Measurements from ENCODE around the gene TMC7. TPM values are rescaled to one million over a fixed set of nuclear protein-coding genes. Genes with fewer than 3 reads are reported as not detected.
A peak's percentile ranks its signal among the peaks of the same experiment; 100 is the strongest.
"Not testable (repeated sequence)": the region's sequence is repeated elsewhere in the genome, so short reads cannot be mapped to it uniquely, and the experiment has no call there.

TMC7 gene
- total RNA-seq, 1 donor from 2014 or later: 1.9 TPM

- intact Hi-C loops (cut with DNase I): loop anchor here (5.0 kb wide), 1 partner anchor 168 kb away; the partner anchor contains the start of gene ARL6IP1
- DNase-seq (ENCODE audit: low spot score): no peak
These were observed 13.9 kb upstream of the TMC7 start for GRCh38 chr16:18969855-18970240.

GRCh38 chr16:18975109-18975508, 8.6 kb upstream of the TMC7 start:
- DNase-seq (ENCODE audit: low spot score): no peak
- intact Hi-C loops (cut with DNase I): no loop called here

- intact Hi-C loops (cut with DNase I): loop anchor here (5.0 kb wide), 1 partner anchor 397 kb away; no protein-coding TSS in a partner anchor
- no peak for DNase-seq (ENCODE audit: low spot score)
These were observed 3.8 kb upstream of the TMC7 start for GRCh38 chr16:18979936-18980335.

GRCh38 chr16:18984435-18985005, 786 bp downstream of the TMC7 start:
- peak; percentile 20 for DNase-seq (ENCODE audit: low spot score)
- intact Hi-C loops (cut with DNase I): loop anchor here (5.0 kb wide), 1 partner anchor 393 kb away; no protein-coding TSS in a partner anchor

- intact Hi-C loops (cut with DNase I); DNase-seq (ENCODE audit: low spot score): not testable (repeated sequence)
These were observed 1.5 kb downstream of the TMC7 start for GRCh38 chr16:18985256-18985655.

- DNase-seq (ENCODE audit: low spot score); intact Hi-C loops (cut with DNase I): not testable (repeated sequence)
These were observed 8.0 kb downstream of the TMC7 start for GRCh38 chr16:18991731-18992130.

- DNase-seq (ENCODE audit: low spot score); intact Hi-C loops (cut with DNase I): not testable (repeated sequence)
These were observed 9.8 kb downstream of the TMC7 start for GRCh38 chr16:18993531-18993930.

GRCh38 chr16:18994181-18994580, 10.4 kb downstream of the TMC7 start:
- intact Hi-C loops (cut with DNase I): not testable (repeated sequence)

GRCh38 chr16:18995406-18995805, 11.7 kb downstream of the TMC7 start:
- intact Hi-C loops (cut with DNase I): not testable (repeated sequence)
- peak; percentile 38 for DNase-seq (ENCODE audit: low spot score)

More at GRCh38 chr16:18994181-18994580, 10.4 kb downstream of the TMC7 start:
- DNase-seq (ENCODE audit: low spot score): not testable (repeated sequence)

- intact Hi-C loops (cut with DNase I): not testable (repeated sequence)
- DNase-seq (ENCODE audit: low spot score): peak; percentile 14
These were observed 12.8 kb downstream of the TMC7 start for GRCh38 chr16:18996536-18996935.

GRCh38 chr16:18997001-18997400, 13.3 kb downstream of the TMC7 start:
- intact Hi-C loops (cut with DNase I): not testable (repeated sequence)
- DNase-seq (ENCODE audit: low spot score): peak; percentile 41

GRCh38 chr16:18999045-18999393, 15.3 kb downstream of the TMC7 start:
- no peak for DNase-seq (ENCODE audit: low spot score)
- intact Hi-C loops (cut with DNase I): no loop called here

- intact Hi-C loops (cut with DNase I): no loop called here
- peak; percentile 43 for DNase-seq (ENCODE audit: low spot score)
These were observed 18.1 kb downstream of the TMC7 start for GRCh38 chr16:19001788-19002187.

- intact Hi-C loops (cut with DNase I): no loop called here
- DNase-seq (ENCODE audit: low spot score): no peak
These were observed 20.2 kb downstream of the TMC7 start for GRCh38 chr16:19003935-19004334.

GRCh38 chr16:19005561-19006445, 22.1 kb downstream of the TMC7 start:
- intact Hi-C loops (cut with DNase I): no loop called here
- DNase-seq (ENCODE audit: low spot score): peak; percentile 83

- intact Hi-C loops (cut with DNase I): no loop called here
- peak; percentile 67 for DNase-seq (ENCODE audit: low spot score)
These were observed 22.9 kb downstream of the TMC7 start for GRCh38 chr16:19006446-19007315.

- intact Hi-C loops (cut with DNase I): no loop called here
- peak; percentile 68 for DNase-seq (ENCODE audit: low spot score)
These were observed 24.8 kb downstream of the TMC7 start for GRCh38 chr16:19008245-19009169.

GRCh38 chr16:19011169-19011731, 27.5 kb downstream of the TMC7 start:
- DNase-seq (ENCODE audit: low spot score): no peak
- intact Hi-C loops (cut with DNase I): no loop called here

Measured in cardiac septum (tissue), 1 donor.